GM10248 (cell line): ENCODE measurements around the gene GPR176.

Experiments used
- CTCF ChIA-PET: fragments of 300-600 bp; sonication (Branson Sonifier 250); formaldehyde crosslinking; extraction: SDS; loops from one replicate; lab custom pipeline; 2021; ENCODE audit warnings: antibody characterized with exemption; lab: Yijun Ruan, JAX
- POLR2A ChIA-PET: fragments of 350-650 bp; sonication (Branson Sonifier 250); formaldehyde crosslinking; extraction: SDS; loops from one replicate; lab custom pipeline; 2020; ENCODE audit warnings: antibody characterized with exemption; lab: Yijun Ruan, JAX
- DNase-seq: peaks from one replicate; pipeline ENCODE4 v3.0.0; 2012; ENCODE audit errors: extremely low spot score
- CTCF ChIP-seq: IDR thresholded peaks from 2 replicates; pipeline ENCODE4 v1.5.1; 2012; ENCODE audit warnings: mild to moderate bottlenecking, low read depth; ENCODE audit errors: extremely low read depth, missing control alignments, control extremely low read depth

GPR176 gene

GRCh38 chr15:39761006-39761405, 159.1 kb downstream of the GPR176 start:
- ChIA-PET CTCF (interaction anchor here (1.2 kb wide), 1 partner anchor 75 kb away, joined by 7 read pairs; no protein-coding TSS in a partner anchor), POLR2A (no interaction called here)
- no peak for TF ChIP-seq CTCF
- no peak for DNase-seq

GRCh38 chr15:39756806-39757522, 163.1 kb downstream of the GPR176 start:
- ChIA-PET CTCF (interaction anchor here (0.8 to 4.8 kb wide), 51 partner anchors 9 to 1761 kb away, joined by 3 to 53 read pairs (median 4); partner anchors contain the start of genes FAM98B, FSIP1 and THBS1), POLR2A (no interaction called here)
- no peak for DNase-seq
- peak; percentile 73 for TF ChIP-seq CTCF

- ChIA-PET CTCF (no interaction called here), POLR2A (no interaction called here)
- no peak for DNase-seq
- no peak for TF ChIP-seq CTCF
These were observed 167.1 kb downstream of the GPR176 start for GRCh38 chr15:39752991-39753390.

GRCh38 chr15:39752246-39752645, 167.8 kb downstream of the GPR176 start:
- TF ChIP-seq CTCF: no peak
- CTCF ChIA-PET: no interaction called here
- DNase-seq: no peak
- POLR2A ChIA-PET: no interaction called here
